GM23338 (cell line): Measurements from ENCODE around the gene SUSD1.

Experiments used
- CREB1 ChIP-seq: fragments of 250-450 bp; sonication (Bioruptor Pico); IDR thresholded peaks from 2 replicates; pipeline ENCODE4 v1.5.0; 2020; ENCODE audit warnings: low read depth, mild to moderate bottlenecking, moderate library complexity
- EZH2 ChIP-seq: fragments of 200-600 bp; sonication (generic); IDR thresholded peaks from one replicate; pipeline ENCODE4 v1.8.0; 2017; ENCODE audit warnings: antibody characterized with exemption, mild to moderate bottlenecking, low read depth; ENCODE audit not compliant: unreplicated experiment
- EZH2phosphoT487 ChIP-seq: fragments of 200-600 bp; sonication (generic); IDR thresholded peaks from one replicate; pipeline ENCODE4 v1.8.1; 2018; ENCODE audit warnings: antibody characterized with exemption; ENCODE audit not compliant: unreplicated experiment
- POLR2AphosphoS5 ChIP-seq: IDR thresholded peaks from 2 replicates; pipeline ENCODE4 v1.6.1; 2016; ENCODE audit warnings: antibody characterized with exemption, low read depth
- STAT1 ChIP-seq: IDR thresholded peaks from one replicate; pipeline ENCODE4 v1.6.1; 2016; ENCODE audit warnings: antibody characterized with exemption; ENCODE audit not compliant: unreplicated experiment
- ZNF331 ChIP-seq: fragments of 250-450 bp; sonication (Bioruptor Pico); IDR thresholded peaks from 2 replicates; pipeline ENCODE4 v1.5.0; 2020; ENCODE audit warnings: low read depth, mild to moderate bottlenecking, moderate library complexity
- TF ChIP-seq, protein P1 (sequence below), 2 experiments: fragments of 200-600 bp in 1 of 2; sonication (generic) in 1 of 2; conservative IDR thresholded peaks; 2 replicates each; pipeline versions ENCODE4 v1.5.1 to v1.6.1; 2016 to 2017; ENCODE audit warnings: antibody characterized with exemption in 2 of 2, low read depth in 2 of 2, mild to moderate bottlenecking in 2 of 2, moderate library complexity in 1 of 2
- TF ChIP-seq, protein P2 (sequence below): IDR thresholded peaks from one replicate; pipeline ENCODE4 v1.6.1; 2018; ENCODE audit warnings: antibody characterized with exemption; ENCODE audit not compliant: unreplicated experiment

- TF ChIP-seq, protein P1, sequence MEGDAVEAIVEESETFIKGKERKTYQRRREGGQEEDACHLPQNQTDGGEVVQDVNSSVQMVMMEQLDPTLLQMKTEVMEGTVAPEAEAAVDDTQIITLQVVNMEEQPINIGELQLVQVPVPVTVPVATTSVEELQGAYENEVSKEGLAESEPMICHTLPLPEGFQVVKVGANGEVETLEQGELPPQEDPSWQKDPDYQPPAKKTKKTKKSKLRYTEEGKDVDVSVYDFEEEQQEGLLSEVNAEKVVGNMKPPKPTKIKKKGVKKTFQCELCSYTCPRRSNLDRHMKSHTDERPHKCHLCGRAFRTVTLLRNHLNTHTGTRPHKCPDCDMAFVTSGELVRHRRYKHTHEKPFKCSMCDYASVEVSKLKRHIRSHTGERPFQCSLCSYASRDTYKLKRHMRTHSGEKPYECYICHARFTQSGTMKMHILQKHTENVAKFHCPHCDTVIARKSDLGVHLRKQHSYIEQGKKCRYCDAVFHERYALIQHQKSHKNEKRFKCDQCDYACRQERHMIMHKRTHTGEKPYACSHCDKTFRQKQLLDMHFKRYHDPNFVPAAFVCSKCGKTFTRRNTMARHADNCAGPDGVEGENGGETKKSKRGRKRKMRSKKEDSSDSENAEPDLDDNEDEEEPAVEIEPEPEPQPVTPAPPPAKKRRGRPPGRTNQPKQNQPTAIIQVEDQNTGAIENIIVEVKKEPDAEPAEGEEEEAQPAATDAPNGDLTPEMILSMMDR (conservative IDR thresholded peaks at IDR 0.05; ENCODE audit: low read depth in 2 of 2): no peak
- TF ChIP-seq EZH2phosphoT487 (no peak), POLR2AphosphoS5 (no peak), EZH2 (no peak), CREB1 (CRISPR knock-in tag) (no peak), ZNF331 (CRISPR knock-in tag) (no peak), STAT1 (no peak)
- TF ChIP-seq, protein P2, sequence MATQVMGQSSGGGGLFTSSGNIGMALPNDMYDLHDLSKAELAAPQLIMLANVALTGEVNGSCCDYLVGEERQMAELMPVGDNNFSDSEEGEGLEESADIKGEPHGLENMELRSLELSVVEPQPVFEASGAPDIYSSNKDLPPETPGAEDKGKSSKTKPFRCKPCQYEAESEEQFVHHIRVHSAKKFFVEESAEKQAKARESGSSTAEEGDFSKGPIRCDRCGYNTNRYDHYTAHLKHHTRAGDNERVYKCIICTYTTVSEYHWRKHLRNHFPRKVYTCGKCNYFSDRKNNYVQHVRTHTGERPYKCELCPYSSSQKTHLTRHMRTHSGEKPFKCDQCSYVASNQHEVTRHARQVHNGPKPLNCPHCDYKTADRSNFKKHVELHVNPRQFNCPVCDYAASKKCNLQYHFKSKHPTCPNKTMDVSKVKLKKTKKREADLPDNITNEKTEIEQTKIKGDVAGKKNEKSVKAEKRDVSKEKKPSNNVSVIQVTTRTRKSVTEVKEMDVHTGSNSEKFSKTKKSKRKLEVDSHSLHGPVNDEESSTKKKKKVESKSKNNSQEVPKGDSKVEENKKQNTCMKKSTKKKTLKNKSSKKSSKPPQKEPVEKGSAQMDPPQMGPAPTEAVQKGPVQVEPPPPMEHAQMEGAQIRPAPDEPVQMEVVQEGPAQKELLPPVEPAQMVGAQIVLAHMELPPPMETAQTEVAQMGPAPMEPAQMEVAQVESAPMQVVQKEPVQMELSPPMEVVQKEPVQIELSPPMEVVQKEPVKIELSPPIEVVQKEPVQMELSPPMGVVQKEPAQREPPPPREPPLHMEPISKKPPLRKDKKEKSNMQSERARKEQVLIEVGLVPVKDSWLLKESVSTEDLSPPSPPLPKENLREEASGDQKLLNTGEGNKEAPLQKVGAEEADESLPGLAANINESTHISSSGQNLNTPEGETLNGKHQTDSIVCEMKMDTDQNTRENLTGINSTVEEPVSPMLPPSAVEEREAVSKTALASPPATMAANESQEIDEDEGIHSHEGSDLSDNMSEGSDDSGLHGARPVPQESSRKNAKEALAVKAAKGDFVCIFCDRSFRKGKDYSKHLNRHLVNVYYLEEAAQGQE: no peak
Observed at GRCh38 chr9:112063586-112063985, 111.5 kb downstream of the SUSD1 start.
